Measurements from ENCODE around the gene DICER1.

The DICER1 gene

GRCh38 chr14:95072310-95072905, 84.9 kb downstream of the DICER1 start:
- DNase-seq, result no peak

DNA sequence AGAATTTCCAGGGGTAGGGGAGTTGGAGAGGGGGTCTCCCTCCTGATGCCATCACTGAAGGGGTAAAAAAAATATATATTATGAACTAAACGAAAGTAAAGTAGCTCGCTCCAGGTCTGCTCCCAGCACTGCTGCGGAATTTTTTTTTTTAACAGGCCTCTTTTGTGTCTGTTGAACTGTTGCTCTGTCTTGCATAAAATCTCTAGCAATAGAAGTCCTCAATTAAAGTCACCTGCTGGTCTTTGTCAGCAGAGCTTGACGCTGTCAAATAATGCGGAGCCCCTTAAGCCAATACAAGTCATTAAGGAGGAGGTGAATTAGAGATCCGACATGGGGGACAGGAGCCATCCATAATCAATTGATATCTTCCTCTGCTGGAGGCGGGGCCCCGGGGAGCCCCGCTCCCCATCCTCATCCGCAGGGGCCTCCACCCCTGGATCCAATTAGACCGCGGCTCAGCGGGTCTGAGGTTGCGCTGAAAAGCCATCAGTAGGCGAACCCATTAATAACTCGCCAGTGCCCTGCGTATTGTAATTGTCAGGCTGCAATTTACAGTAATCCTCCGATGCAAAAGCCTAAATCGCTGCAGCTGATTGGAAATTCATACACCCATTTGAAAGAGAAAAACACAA, 85.6 kb downstream of the DICER1 start:
- DNase-seq, result no peak

GRCh38 chr14:95070748-95071435, 86.4 kb downstream of the DICER1 start:
- DNase-seq, result no peak

DNA sequence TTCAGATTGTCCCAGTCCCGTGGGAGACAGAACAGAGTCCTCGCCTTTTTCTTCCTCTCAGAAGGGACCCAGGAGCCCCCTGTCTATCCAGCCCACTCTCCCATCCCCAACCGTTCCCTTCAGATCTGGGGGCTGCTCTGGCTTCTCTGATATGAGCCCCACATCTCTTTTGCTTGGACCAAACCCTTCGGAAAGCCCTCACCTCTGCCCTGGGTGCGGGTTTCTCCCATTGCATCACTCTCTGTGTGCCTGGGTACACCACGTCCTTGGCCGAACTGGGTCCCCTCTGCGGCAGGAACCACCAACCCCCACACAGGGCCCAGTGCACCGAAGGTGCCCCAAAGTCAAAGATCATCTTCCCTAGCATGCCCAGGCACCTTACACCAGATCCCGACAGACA, 87.8 kb downstream of the DICER1 start:
- DNase-seq, result no peak

GRCh38 chr14:95069018-95069417, 88.3 kb downstream of the DICER1 start:
- DNase-seq, result peak; percentile 13

DNA sequence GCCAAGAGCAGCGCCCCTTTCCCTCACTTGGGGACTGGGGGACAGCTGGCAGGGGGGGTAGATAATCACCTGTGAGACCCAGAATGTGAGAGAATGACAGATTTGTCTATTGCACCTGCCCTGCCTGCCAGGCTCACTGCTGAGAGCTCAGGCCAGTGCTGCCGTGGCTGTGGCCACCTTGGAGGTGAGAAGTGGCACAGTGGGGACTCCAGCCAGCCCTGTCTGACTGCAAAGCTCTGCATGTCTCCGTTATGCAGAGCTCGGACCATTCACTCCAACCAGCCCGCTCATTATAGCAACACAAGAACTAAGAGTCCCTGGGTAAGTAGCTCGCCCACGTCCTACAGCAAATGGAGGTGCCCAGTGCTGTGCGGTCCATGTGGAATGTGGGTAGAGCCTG, 88.8 kb downstream of the DICER1 start:
- DNase-seq, result peak; percentile 12

DNA sequence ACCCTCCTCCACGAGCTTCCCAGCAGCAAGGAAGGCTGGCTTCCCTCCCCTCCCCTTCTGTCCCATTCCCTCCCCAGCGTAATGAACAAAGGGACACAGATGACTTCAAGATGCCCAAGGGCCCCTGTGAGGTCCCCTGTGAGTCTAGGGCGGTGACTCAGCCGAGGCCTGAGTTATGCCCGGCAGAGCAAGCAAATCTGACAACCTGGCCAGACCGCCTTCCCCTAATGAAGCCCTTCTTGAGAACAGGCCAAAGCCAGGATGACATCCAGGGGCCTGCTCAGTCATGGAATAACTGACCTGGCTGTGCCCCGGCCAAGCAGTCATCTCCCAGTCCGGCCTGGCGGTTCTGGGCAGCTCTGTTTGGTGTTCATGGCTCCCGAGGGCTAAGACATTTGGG, 89.2 kb downstream of the DICER1 start:
- DNase-seq, result peak; percentile 20

GRCh38 chr14:95067526-95067925, 89.8 kb downstream of the DICER1 start:
- no peak for DNase-seq

DNA sequence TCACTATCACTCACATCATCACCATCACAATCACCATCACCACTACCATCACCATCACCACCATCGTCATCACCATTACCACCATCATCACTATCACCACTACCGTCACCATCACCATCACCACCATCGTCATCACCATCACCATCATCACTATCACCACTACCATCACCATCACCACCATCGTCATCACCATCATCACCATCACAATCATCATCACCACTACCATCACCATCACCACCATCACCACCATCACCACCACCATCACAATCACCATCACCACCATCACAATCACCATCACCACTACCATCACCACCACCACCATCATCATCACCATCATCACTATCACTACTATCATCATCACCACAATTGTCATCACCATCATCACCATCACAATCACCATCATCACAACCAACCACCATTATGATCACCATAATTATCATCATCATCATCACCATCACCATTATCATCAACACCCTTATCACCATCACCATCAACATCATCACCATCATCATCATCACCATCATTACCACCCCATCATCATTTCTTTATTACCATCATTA, 90.8 kb downstream of the DICER1 start:
- DNase-seq, result no peak

DNA sequence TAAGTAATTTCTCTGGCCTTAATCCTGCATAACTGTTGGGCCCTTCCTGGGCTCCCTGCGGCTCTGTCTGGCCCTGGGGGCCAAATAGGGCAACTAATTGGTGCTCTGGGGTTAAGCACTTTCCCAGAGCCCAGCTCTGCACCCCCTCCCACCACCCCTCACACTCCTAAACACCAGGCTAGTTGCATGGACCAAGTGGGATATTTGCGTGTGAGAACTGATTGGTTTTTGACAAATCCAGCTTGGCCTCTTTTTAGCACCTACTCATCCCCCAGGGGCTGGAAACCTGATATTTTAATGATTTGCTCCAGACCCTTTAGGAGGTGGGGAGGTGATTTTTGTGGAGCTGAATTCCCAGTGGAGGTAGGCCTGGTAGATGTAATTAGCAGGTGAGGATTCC, 91.9 kb downstream of the DICER1 start:
- peak; percentile 5 for DNase-seq

DNA sequence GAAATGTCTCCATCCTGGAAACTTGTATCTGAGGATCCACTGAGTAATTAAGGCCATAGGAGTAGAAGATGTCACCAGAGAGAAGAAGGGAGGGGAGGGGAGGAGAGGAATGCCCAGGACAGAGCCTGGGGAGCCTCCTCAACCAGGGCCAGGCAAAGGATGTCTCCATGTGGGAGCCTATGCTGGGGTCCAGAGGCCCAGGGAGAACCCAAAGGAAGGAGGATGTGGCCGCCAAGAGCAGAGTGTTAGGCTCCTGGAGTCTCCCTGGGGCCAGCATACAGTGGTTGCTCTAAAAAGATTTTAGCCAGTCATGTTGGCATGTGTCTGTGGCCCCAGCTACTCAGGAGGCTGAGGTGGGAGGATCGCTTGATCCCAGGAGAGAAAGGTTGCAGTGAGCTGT, 92.6 kb downstream of the DICER1 start:
- DNase-seq, result peak; percentile 8

DNA sequence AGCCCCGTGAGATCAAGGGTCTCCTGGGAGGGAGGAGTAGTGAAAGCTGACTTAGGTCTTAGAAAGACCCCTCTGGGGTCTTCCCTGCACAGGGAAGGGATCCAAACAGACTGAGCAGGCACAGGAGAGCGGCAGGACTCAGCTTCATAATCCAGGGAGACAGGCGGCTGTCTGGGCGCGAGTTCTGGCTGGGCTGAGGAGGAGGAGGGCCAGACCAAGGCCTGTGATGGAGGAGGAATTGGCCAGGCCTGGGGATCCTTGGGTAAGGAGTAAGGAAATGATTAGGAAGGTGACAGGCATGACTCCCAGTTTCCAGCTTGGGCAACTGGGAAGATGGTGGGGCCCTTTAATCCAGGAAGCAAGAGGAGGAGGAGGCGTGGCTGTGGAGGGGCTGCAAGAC, 93.1 kb downstream of the DICER1 start:
- DNase-seq, result no peak

- DNase-seq, result no peak
Observed at GRCh38 chr14:95063391-95063790, 93.9 kb downstream of the DICER1 start.

DNA sequence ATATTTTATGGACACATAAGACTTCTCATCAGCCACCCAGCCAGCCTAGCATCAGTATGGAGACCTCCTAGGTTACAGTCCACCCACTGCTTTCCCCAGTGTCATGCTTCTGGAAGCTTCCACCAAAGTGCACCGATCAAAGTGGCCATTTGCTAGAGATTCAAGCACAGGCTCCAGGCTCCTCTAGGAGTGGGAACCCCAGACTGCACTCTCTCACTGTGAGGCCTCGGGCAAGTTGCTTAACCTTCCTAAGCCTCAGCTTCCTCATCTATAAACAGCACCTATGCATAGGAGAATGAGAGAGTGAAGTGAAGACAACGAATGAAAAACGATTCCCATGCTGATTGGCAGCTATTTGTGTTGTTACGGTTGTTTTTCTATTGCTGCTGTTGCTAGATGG, 94.4 kb downstream of the DICER1 start:
- no peak for DNase-seq

- DNase-seq, result no peak
Observed at GRCh38 chr14:95062220-95062619, 95.1 kb downstream of the DICER1 start.

GRCh38 chr14:95061317-95062093, 95.8 kb downstream of the DICER1 start:
- DNase-seq, result no peak

DNA sequence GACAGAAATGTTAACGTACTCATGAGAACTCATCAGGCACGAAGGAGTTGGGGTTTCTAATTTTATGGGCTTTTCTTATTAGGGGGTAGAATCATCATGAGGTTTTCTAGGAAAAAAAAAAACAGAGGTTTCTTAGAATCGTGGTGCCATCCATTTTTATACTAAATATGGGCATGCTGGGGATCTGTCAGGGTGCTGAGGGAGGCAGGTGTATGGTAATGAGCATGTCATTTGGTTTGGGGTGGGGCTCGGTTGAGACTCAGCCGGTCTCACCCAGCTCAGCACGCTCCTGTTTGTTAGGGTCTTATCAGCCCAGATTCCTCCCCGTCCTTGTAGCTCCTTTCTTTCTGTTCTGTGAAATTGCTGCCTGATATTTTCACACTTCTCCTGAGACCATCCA, 98.2 kb downstream of the DICER1 start:
- no peak for DNase-seq

DNA sequence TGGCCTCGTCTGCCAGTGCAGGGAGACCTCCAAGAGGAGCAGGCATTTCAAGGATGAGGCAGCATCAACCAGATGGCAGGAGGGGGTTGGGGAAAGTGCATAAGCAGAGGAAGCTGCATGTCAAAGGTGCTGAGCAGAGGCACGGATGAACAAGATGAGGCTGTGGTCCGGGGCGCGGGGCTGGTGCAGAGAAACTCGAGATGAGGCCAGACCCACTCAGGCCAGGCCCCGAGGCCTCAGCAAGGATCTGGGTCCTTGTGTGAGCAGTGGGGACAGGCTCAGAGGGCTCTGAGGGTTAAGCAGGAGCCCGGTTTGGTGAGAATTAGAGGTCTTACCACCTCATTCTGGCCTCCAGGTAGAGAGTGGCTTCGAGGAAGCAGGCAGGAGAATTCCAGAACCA, 98.8 kb downstream of the DICER1 start:
- DNase-seq, result no peak

DNA sequence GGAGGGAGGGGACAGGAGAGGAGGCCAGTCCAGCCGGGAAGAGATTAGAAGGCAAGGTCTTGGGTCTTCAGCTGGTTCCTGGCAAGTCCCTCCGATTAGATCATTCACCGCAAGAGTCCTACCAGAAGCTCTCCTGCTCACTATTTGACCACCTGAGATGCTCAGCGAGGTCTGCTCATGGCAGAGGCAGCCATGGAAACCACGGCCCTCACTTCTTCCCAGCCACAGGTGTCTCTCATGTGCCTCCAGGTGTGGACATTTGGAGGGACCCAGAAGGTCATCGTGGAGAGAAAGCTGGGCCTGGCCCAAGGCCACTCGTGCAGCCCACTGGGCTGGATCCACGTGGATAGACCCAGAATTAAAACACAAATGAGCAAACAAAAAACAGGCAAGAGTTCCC, 99.5 kb downstream of the DICER1 start:
- no peak for DNase-seq

GRCh38 chr14:95057147-95057546, 100.2 kb downstream of the DICER1 start:
- DNase-seq, result no peak

DNA sequence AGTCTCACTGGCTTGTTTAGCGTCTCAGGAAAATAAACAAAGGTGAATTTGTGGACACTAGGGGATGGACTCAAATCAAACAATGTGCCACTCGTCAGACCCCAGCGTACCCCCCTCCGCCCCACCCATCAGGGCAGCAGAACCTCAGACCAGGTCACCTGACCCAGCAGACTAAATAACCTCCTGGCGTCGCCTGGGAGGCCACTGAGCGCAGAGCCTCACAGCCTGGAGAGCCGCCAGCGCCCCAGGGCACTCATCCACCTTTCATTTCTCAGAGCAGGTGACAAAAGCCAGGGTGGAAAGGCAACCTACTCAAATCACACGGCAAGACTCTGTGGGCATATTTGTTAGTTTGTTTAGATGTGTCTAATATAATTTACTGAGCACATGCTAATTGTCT, 100.9 kb downstream of the DICER1 start:
- DNase-seq, result no peak

DNA sequence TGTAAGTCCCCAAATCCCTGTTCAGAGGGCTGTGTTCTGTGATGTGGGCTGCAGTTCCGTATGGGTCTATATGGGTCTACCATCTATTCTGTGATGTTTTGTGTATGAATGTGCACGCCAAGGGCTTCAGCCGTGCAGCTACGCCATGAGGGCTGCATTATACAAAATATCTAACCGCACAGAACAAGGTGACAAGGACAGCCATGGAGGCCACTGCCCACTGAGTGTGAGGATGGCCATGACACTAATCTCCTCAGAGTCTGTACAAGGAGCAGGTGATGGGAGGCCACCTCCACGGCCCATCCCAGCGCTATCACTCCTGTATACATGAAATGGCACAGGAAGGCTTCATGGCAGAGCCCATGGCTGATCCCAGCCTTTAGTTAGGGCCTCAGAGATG, 102.0 kb downstream of the DICER1 start:
- DNase-seq, result peak; percentile 5

Measured in right hindlimb (tissue), 1 donor.